ENCODE results near the gene PIGW.

DNA sequence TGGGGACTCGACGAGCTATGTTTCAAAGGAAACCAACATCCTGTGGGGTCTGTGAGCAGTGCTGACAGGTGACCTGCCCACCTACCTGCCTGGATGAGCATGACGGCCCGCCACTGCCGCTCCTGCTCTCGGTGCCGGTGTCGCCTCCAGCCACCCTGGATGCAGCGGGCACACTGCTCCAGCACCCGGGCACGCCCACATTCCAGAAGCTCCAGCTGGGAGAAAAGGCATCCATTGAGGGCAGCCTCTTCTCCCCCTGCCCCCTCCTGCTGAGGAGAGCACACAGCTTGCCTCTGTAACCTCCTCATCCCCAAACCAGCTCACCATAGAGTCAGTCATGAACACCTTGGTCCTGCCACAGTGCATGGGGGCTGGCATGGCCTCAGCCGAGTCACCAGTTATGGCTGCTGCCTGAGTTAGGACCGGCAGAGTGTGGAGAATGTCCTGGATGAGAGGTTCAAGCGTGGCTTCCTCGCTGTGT, 34.0 kb upstream of the PIGW start:
- TF ChIP-seq CTCF (IDR thresholded peaks at IDR 0.05; ENCODE audit: low read depth, low read length, poor library complexity, severe bottlenecking) (no peak), EZH2phosphoT487 (IDR thresholded peaks at IDR 0.05; ENCODE audit: borderline replicate concordance, low read length) (no peak)
